ENCODE results near the gene FCSK.

FCSK gene

DNA sequence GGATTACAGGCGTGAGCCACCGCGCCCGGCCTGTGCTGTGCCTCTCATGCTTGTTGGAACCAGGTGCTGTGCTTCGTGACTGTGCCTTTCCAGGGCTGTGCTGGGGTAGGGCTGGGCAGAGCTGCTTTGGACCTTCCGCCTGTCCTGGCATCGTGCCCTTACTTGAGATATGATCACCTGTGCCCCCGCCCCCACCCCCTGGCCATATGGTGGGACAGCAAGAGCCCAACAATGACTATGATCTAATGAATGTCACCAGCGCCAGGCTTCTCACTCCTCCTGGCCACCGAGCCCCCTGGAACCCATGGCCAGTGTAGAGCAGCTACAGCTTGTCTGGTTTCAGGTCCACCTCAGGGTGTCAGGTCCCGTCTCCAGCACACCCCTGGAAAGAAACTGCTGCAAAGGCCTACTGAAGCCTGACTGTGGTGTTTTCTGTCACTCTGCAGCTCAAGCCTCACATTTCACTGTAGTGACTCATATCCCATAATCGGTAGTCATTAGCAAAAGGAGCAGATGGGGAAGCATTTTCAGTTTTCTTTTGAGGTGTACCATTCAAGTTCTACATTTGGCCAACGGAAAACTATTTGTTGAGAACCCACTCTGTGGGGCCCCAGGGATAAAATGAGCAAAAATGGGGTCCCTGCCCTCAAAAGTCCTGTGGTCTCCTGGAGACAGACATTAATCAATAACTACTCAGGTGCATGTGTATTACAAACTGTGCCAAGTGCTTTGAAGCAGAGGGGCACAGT lies 22.1 kb downstream of the FCSK start:
- no peak for DNase-seq (ENCODE audit: low read depth in 2 of 2)

DNA sequence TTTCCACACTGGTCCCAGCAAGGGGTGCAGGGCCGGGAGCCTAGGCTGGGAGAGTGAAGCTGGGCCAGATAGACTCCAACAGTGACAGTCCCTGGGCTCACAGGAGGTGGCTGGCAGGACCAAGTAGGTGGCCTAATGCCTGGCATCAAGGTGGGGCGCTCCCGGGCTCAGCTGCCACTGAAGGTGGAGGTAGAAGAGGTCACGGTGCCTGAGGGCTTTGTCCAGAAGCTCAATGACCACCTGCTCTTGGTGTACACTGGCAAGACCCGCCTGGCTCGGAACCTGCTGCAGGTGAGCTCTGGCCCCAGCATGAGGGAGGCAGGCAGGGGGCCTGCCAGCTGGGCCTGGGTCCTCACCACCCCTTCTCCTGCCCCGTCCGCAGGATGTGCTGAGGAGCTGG lies 23.8 kb downstream of the FCSK start:
- DNase-seq (ENCODE audit: low read depth in 2 of 2), result no peak

- no peak for DNase-seq (ENCODE audit: low read depth in 2 of 2)
Measured at GRCh38 chr16:70478912-70479341, 24.5 kb downstream of the FCSK start.

DNA sequence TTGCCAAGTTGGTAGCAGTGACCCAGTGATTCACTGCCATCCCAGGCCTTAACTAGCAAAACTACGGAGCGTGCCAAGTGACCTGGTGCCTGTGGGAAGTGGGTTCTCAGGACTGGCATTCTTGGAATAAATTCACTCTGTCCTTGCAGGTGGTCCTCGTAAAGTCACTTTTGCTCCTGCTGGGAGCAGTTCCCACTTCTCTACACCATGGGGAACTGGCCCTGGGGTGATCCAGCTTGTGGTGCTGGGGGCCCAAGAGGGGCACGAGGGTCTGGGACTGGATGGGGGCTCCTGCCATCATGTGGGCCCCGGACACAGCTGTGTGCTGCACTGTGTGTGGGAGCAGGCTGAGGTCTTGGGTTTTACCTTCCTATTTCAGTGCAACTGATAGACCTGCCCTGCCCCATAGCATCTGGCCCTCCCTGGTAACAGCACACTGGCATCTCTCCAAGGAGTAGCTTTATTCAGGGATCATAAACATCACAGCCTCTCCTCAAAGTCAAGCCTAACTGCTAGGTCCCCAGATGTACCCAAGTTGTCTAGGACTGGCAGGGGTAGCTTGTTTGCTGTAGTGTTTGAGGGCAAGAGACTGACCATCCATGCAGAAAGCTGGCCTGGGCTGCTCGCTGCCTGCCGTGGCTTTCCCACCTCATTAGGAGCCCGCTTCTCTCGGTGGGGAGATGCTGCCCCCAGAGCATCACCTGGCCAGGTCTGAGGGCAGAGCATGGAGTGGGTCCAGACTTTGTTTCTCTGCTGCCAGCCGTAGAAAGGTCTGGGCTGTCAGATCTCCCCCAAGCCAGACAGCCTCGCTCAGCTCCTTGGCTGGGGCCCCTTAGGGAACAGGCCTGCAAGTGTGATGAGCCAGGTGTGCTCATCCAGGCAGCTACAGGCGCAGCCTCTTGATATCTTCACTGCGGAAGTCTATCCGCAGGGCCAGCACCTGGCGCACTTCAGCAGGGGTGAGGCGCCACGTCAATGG lies 26.0 kb downstream of the FCSK start:
- no peak for DNase-seq (ENCODE audit: low read depth in 2 of 2)

DNA sequence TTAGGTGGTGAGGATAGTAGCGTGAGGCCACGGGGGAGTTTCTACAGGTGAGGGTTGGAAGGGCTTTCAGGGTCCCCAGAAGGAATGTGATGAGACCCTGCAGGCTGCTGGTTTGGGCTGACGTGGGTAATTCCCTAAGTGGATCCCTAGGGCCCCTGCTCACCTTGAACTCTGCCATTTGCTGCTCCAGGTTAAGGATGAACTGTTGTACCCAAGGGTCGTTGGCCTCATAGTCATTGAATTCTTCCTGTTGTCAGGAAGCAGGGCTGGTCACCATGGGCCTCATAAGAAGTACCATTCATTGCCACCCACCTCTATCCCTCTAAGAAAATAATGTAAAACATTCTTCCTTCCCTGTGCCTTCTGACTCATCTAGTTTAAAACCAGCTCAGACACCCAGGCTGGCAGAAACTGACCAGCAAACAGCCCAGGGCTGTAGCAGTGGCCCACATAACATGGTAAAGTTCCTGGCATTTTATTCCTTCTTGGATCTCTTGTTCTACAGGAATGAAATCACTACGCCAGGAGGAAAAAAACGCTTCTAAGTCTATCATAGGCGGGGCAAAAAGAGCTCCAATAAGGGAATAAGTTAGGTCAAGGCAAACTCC lies 27.6 kb downstream of the FCSK start:
- no peak for DNase-seq (ENCODE audit: low read depth in 2 of 2)

DNA sequence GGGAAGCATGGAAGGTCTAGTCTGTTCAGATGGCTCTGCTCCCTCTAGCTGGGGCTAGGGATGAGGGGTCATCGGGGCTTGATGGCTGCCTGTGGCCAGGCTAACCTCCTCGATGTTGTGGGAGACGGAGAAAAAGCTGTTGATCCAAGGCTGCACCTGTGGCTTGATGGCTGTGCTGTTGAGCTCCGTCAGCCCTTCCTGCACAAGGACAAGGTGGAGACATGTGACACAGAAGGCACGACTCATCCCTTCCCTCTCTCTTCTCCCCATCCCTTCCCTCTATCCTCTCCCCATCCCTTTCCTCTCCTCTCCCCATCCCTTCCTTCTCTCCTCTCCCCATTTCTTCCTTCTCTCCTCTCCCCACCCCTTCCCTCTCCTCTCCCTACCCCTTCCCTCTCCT lies 28.2 kb downstream of the FCSK start:
- no peak for DNase-seq (ENCODE audit: low read depth in 2 of 2)

DNA sequence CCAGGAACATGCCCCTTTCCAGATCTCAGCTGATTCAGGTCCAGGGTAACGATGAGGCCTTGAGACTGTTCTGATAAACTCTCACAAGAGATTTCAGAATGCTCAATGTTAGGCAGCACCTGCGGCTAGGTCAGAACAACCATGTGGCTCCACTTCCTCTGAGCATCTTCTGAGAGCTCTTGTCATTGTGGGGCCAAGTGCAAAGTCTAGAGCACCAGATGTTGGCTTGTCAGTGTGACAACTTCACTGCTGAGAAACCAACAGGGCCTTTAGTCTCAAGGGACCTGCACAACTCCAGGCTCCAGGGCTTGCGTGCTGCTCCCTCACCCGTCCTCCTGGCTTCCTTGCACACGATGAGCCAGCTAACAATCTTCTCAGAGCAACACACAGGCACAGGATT lies 29.0 kb downstream of the FCSK start:
- no peak for DNase-seq (ENCODE audit: low read depth in 2 of 2)

GRCh38 chr16:70484867-70485266 lies 30.5 kb downstream of the FCSK start:
- DNase-seq (ENCODE audit: low read depth in 2 of 2), result no peak

DNA sequence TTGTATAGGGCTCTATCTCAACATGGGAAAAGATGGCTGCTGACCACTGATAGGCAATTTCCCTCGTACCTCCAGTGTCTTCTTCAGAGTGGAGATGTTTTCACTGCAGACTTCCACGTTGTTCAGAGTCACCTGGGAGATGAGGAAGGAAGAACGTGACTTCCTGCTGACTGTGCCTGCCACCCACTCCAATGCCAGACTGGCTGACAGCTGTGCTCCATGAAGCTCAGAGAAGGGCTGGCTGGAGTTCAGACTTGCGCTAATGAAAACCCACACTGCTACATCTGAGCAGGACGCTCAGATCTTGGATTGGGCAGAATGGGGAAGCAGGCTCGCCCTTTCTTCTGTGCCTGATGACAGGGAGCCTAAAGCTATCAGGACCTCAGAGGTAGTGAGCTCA lies 35.9 kb downstream of the FCSK start:
- no peak for DNase-seq (ENCODE audit: low read depth in 2 of 2)

GRCh38 chr16:70493802-70494201 lies 39.4 kb downstream of the FCSK start:
- DNase-seq (ENCODE audit: low read depth in 2 of 2), result no peak

- no peak for DNase-seq (ENCODE audit: low read depth in 2 of 2)
Measured at GRCh38 chr16:70494202-70494770, 39.9 kb downstream of the FCSK start.

DNA sequence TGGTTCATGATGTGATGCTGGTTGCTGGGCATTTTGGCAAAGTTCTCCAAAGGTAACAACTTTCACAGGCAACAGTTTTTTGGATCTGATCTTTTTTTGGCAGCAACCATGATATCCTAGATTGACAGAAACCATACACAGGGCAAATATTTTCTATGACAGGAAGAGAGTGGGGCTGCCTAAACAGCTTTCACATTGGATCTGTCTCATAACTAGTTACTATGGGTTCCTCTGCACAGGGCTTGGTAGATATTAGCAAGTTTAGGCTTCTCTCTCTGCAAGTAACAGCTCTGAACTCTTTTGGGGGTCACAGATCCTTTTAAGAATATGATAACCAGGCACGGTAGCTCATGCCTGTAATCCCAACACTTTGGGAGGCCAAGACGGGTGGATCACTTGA lies 40.4 kb downstream of the FCSK start:
- no peak for DNase-seq (ENCODE audit: low read depth in 2 of 2)

DNA sequence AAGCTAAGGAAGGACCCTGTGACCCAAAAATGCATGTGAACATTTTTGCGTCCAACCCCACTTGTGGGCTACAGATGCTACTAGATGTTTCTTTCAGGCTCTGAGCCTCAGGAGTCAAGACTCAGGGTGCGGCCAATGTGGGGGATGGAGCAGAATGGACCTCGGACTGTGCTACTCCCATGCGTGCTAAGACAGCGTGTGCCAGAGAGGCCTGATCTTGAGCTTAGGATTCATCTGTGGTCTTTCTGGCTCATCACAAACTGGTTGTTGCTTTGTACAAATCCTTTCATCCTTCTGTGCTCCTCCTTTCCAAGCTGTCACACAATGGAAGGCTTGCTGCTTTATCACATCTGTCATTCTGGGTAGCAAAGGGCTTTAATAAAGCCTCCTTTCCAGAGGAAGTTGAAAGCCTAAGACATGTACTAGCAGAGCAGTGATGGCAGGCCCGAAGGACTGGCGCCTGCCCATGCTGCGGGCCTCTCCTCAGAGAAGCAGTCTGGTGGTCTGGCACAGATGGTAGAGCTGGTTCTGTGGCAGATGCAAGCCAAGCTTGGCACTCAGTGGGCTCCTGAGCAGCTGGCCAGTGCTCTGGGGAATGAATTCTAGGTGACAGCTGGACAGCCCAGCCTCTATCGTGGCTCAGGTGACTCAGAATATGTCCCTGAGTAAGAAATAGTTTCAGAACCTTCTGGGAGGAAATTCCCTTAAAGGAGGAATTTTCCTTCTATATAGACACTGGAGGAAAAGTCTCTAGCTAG lies 41.2 kb downstream of the FCSK start:
- DNase-seq (ENCODE audit: low read depth in 2 of 2), result no peak

DNA sequence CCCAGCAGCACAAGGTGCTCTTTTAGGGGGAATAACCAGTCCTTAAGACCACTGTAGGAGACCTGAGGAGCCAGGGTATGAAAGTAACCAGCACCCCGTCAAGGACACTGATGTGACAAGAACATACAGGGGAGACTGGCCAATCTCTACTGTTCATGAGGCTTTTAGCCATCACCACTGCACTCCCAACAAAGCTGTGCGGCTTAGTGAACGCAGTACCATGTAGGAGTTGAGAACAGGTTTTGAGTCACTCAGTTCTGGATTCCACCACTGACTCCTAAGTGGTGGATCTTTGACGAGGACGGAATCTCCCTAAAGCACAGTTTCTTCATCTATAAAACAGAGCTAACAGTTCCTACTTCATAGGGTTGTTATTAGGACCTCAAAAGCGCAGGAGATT lies 42.1 kb downstream of the FCSK start:
- DNase-seq (ENCODE audit: low read depth in 2 of 2), result no peak

GRCh38 chr16:70508752-70509151 lies 54.4 kb downstream of the FCSK start:
- DNase-seq (ENCODE audit: low read depth in 2 of 2), result no peak

DNA sequence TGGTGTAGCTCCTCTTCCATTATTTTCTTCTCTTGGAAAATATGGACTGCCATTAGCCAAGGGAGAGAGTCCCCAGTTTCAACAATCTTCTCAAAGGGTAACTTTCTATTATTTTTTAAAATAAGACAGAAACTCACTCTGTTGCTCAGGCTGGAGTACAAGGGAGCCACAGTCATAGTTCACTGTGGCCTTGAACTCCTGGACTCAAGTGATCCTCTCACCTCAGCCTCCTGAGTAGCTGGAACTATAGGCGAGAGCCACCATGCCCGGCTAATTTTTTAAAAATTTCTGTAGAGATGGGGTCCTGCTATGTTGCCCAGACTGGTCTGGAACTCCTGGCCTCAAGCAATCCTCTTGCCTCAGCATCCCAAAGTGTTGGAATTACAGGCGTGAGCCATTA lies 55.8 kb downstream of the FCSK start:
- no peak for DNase-seq (ENCODE audit: low read depth in 2 of 2)

- DNase-seq (ENCODE audit: low read depth in 2 of 2), result no peak
Measured at GRCh38 chr16:70511833-70512232, 57.4 kb downstream of the FCSK start.

DNA sequence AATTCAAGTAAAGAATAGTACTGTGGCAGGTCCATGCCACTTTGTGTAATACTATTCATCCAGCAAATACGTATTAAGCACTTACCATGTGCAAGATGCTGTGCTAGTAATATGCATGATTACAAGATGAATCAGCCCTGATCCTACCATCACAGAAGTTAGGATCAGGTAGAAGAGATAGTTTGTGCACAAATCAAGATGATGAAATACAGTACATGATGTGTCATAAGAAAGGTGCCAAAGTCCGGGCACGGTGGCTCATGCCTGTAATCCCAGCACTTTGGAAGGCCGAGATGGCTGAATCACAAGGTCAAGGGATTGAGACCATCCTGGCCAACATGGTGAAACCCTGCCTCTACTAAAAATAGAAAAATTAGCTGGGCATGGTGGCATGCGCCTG lies 58.1 kb downstream of the FCSK start:
- no peak for DNase-seq (ENCODE audit: low read depth in 2 of 2)

DNA sequence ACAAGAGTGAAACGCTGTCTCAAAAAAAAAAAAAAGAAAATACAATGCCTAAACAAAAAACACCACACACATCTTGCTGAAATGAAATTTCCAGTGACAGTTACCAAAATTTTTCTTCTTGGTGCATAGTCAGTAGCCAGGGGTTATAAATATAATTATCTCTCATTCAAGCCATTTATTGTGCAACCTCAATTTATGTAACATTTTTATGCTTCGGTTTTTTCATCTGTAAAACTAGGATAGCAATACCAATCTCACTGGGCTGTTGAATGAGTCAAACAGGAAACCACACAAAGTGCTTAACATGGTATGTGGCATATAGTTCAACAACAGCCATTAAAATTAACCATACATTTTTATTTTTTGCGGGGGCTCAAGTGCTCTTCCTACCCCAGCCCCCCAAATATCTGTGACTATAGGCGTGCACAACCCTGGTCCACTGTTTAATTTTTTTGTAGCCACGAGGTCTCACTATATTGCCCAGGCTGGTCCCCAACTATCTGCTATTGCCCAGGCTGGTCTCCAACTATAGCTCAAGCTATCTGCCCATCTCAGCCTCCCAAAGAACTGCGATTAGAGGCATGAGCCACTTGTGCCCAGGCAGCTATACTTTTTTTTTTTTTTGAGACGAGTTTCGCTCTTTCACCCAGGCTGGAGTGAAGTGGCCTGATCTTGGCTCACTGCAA lies 66.4 kb downstream of the FCSK start:
- DNase-seq (ENCODE audit: low read depth in 2 of 2), result no peak

GRCh38 chr16:70522216-70523075 lies 68.1 kb downstream of the FCSK start:
- DNase-seq (ENCODE audit: low read depth in 2 of 2), result no peak

Measured in stimulated activated CD4-positive, alpha-beta T cell treated with anti-CD3 and anti-CD28 coated beads, Interleukin-1b, Interleukin-23, amount 100 ng/mL, for 4 hours (primary cell).